Measurements from ENCODE around the gene PIAS2. TPM values are rescaled to one million over a fixed set of nuclear protein-coding genes. Genes with fewer than 3 reads are reported as not detected.
A peak's percentile ranks its signal among the peaks of the same experiment; 100 is the strongest.

Gene PIAS2
- total and polyA plus RNA-seq, 2 of the 13 experiments (the other 11 are each of a cell fraction or from before 2014, with no cell fraction given) = 12.2 to 12.7 TPM

- TF ChIP-seq HMG20B (CRISPR knock-in tag; conservative IDR thresholded peaks at IDR 0.05) (no peak), SP2 (CRISPR knock-in tag; IDR thresholded peaks at IDR 0.05) (no peak; the same call in 1 of the 2 replicates), REL (CRISPR knock-in tag; conservative IDR thresholded peaks at IDR 0.05) (no peak), ZNF7 (CRISPR knock-in tag; IDR thresholded peaks at IDR 0.05) (no peak), SP4 (CRISPR knock-in tag; IDR thresholded peaks at IDR 0.05) (peak; percentile 75; the same call in 1 of the 2 replicates), HMGXB3 (CRISPR knock-in tag; IDR thresholded peaks at IDR 0.05; ENCODE audit: borderline replicate concordance) (no peak), ZNF142 (CRISPR knock-in tag; IDR thresholded peaks at IDR 0.05) (peak; percentile 99), MZF1 (CRISPR knock-in tag; IDR thresholded peaks at IDR 0.05; ENCODE audit: borderline replicate concordance) (no peak), ZNF501 (CRISPR knock-in tag; IDR thresholded peaks at IDR 0.05) (no peak), ZNF644 (CRISPR knock-in tag; IDR thresholded peaks at IDR 0.05; ENCODE audit: low read depth) (no peak), BRD4 (CRISPR knock-in tag; IDR thresholded peaks at IDR 0.05) (no peak; the same call in 1 of the 2 replicates), ZNF296 (CRISPR knock-in tag; conservative IDR thresholded peaks at IDR 0.05) (no peak)
- TF ChIP-seq, protein P1, sequence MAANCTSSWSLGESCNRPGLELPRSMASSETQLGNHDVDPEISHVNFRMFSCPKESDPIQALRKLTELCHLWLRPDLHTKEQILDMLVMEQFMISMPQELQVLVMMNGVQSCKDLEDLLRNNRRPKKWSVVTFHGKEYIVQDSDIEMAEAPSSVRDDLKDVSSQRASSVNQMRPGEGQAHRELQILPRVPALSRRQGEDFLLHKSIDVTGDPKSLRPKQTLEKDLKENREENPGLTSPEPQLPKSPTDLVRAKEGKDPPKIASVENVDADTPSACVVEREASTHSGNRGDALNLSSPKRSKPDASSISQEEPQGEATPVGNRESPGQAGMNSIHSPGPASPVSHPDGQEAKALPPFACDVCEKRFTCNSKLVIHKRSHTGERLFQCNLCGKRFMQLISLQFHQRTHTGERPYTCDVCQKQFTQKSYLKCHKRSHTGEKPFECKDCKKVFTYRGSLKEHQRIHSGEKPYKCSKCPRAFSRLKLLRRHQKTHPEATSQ (CRISPR knock-in tag; IDR thresholded peaks at IDR 0.05; ENCODE audit: borderline replicate concordance) = no peak
- TF ChIP-seq, protein P2, sequence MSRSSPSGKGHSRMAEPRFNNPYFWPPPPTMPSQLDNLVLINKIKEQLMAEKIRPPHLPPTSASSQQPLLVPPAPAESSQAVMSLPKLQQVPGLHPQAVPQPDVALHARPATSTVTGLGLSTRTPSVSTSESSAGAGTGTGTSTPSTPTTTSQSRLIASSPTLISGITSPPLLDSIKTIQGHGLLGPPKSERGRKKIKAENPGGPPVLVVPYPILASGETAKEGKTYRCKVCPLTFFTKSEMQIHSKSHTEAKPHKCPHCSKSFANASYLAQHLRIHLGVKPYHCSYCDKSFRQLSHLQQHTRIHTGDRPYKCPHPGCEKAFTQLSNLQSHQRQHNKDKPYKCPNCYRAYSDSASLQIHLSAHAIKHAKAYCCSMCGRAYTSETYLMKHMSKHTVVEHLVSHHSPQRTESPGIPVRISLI (CRISPR knock-in tag; IDR thresholded peaks at IDR 0.05; ENCODE audit: borderline replicate concordance) = no peak
Observed at GRCh38 chr18:46917108-46917802, at the start of gene PIAS2, which contains the start of gene KATNAL2 (continued).
